K562 (cell line): ENCODE data around the gene CLCN6.

Source experiments
- FOSL1 ChIP-seq: fragments of 200-800 bp; sonication (Bioruptor generic); conservative IDR thresholded peaks from 2 replicates; pipeline ENCODE4 v1.6.1; 2016; ENCODE audit warnings: missing genetic modification characterization, missing compliant biosample characterization
- ZNF224 ChIP-seq: sonication (generic); formaldehyde crosslinking; IDR thresholded peaks from 2 replicates; pipeline ENCODE4 v1.8.0; 2022; ENCODE audit warnings: mild to moderate bottlenecking, missing genetic modification reagents

GRCh38 chr1:11788549-11789053, 17.4 kb upstream of the CLCN6 start:
- TF ChIP-seq ZNF224 (CRISPR knock-in tag) (no peak), FOSL1 (tag) (no peak)
